Liver (tissue), 9 donors: ENCODE measurements around the gene SORCS2. TPM values are rescaled to one million over a fixed set of nuclear protein-coding genes. Genes with fewer than 3 reads are reported as not detected.

Experiments
- DNase-seq: peaks from one replicate; pipeline ENCODE4 v3.0.0-alpha.2; 2017; ENCODE audit warnings: low spot score
- H3K27ac ChIP-seq, 2 donors: one replicate each; pipeline ENCODE4 v1.7.0; 2013; ENCODE audit warnings: inconsistent platforms in 2 of 2, low read length in 2 of 2, control low read depth in 1 of 2, low read depth in 1 of 2, mild to moderate bottlenecking in 1 of 2
- H3K27me3 ChIP-seq, 4 donors: one replicate each; pipeline versions ENCODE4 v1.6.1 to v1.7.0; 2013; ENCODE audit warnings: low read length in 3 of 4, inconsistent platforms in 1 of 4, mild to moderate bottlenecking in 1 of 4, moderate library complexity in 1 of 4; ENCODE audit not compliant: control insufficient read depth in 4 of 4, insufficient read depth in 4 of 4
- H3K36me3 ChIP-seq, 4 donors: one replicate each; pipeline versions ENCODE4 v1.6.1 to v1.7.0; 2013; ENCODE audit warnings: low read length in 3 of 4, mild to moderate bottlenecking in 3 of 4, low read depth in 1 of 4, moderate library complexity in 1 of 4; ENCODE audit not compliant: control insufficient read depth in 4 of 4, insufficient read depth in 3 of 4
- H3K4me1 ChIP-seq, 4 donors: one replicate each; pipeline versions ENCODE4 v1.6.1 to v1.7.0; 2013; ENCODE audit warnings: low read length in 3 of 4, mild to moderate bottlenecking in 3 of 4, moderate library complexity in 1 of 4; ENCODE audit not compliant: control insufficient read depth in 4 of 4, insufficient read depth in 4 of 4
- H3K4me3 ChIP-seq, 3 donors: one replicate each; pipeline versions ENCODE4 v1.6.1 to v1.7.0; 2013; ENCODE audit warnings: low read length in 3 of 3, control low read depth in 1 of 3, low read depth in 1 of 3, mild to moderate bottlenecking in 1 of 3
- H3K9ac ChIP-seq, 2 donors: one replicate each; pipeline ENCODE4 v1.7.0; 2013; ENCODE audit warnings: low read length in 2 of 2, mild to moderate bottlenecking in 2 of 2, moderate library complexity in 2 of 2, control low read depth in 1 of 2, low read depth in 1 of 2
- H3K9me3 ChIP-seq, 4 donors: one replicate each; pipeline versions ENCODE4 v1.6.1 to v1.7.0; 2013; ENCODE audit warnings: low read length in 3 of 4; ENCODE audit not compliant: control insufficient read depth in 4 of 4
- ATF3 ChIP-seq: IDR thresholded peaks from 2 replicates; pipeline ENCODE4 v1.6.1; 2016; ENCODE audit warnings: antibody characterized with exemption
- FOXA1 ChIP-seq: IDR thresholded peaks from 2 replicates; pipeline ENCODE4 v1.6.1; 2016; ENCODE audit warnings: antibody characterized with exemption
- FOXA2 ChIP-seq: IDR thresholded peaks from 2 replicates; pipeline ENCODE4 v1.6.1; 2016; ENCODE audit warnings: antibody characterized with exemption
- GABPA ChIP-seq, 2 donors: IDR thresholded peaks in 1 of 2; conservative IDR thresholded peaks in 1 of 2; 2 replicates each; pipeline ENCODE4 v1.6.1; 2016; ENCODE audit warnings: antibody characterized with exemption in 2 of 2, mild to moderate bottlenecking in 1 of 2, moderate library complexity in 1 of 2
- HNF4G ChIP-seq: IDR thresholded peaks from 2 replicates; pipeline ENCODE4 v1.6.1; 2016; ENCODE audit warnings: antibody characterized with exemption
- JUND ChIP-seq, 2 donors: IDR thresholded peaks; 2 replicates each; pipeline ENCODE4 v1.6.1; 2016; ENCODE audit warnings: antibody characterized with exemption in 2 of 2
- MAX ChIP-seq: IDR thresholded peaks from 2 replicates; pipeline ENCODE4 v1.6.1; 2016; ENCODE audit warnings: antibody characterized with exemption
- NR2F2 ChIP-seq: IDR thresholded peaks from 2 replicates; pipeline ENCODE4 v1.6.1; 2016; ENCODE audit warnings: antibody characterized with exemption
- REST ChIP-seq: IDR thresholded peaks from 2 replicates; pipeline ENCODE4 v1.6.1; 2016; ENCODE audit warnings: antibody characterized with exemption, mild to moderate bottlenecking
- RXRA ChIP-seq, 2 donors: IDR thresholded peaks; 2 replicates each; pipeline ENCODE4 v1.6.1; 2017 to 2018; ENCODE audit warnings: antibody characterized with exemption in 2 of 2, mild to moderate bottlenecking in 1 of 2
- SP1 ChIP-seq: IDR thresholded peaks from 2 replicates; pipeline ENCODE4 v1.6.1; 2018; ENCODE audit warnings: antibody characterized with exemption, mild to moderate bottlenecking
- TAF1 ChIP-seq: conservative IDR thresholded peaks from 2 replicates; pipeline ENCODE4 v1.6.1; 2016; ENCODE audit warnings: antibody characterized with exemption, mild to moderate bottlenecking
- YY1 ChIP-seq: IDR thresholded peaks from 2 replicates; pipeline ENCODE4 v1.6.1; 2016; ENCODE audit warnings: antibody characterized with exemption, mild to moderate bottlenecking
- ZBTB33 ChIP-seq: IDR thresholded peaks from 2 replicates; pipeline ENCODE4 v1.6.1; 2016; ENCODE audit warnings: antibody characterized with exemption
- WGBS: extraction: QIAGEN DNeasy Blood & Tissue Kit; methylation state at CpG from one replicate; pipeline ENCODE4 v1.1.7; 2013; 5-methylcytosine and 5-hydroxymethylcytosine counted together
- polyA plus RNA-seq, 2 donors: library from polyadenylated mRNA; stranded (reverse) in 1 of 2; unstranded in 1 of 2; fragments of 200-250 nt in 1 of 2; fragments of >200 nt in 1 of 2; fragmentation: Nextera tagmentation in 1 of 2; extraction: Ambion mirVana in 1 of 2; gene quantifications; one replicate each; pipeline versions ENCODE4 v1.2.1 to v1.2.3, GENCODE V29; 2013 to 2015
- total RNA-seq, 2 donors: library from RNA; depleted of rRNA; stranded (reverse); fragments of >200 nt; gene quantifications; one replicate each; pipeline ENCODE4 v1.2.3, GENCODE V29; 2014
- donor health status: healthy.
- donor health status: healthy.
- donor health status: healthy.
- donor health status: healthy.
- donor health status: healthy.

Gene SORCS2
- total and polyA plus RNA-seq, 4 donors: 0.10 to 1.4 (median 0.92) TPM

- Histone ChIP-seq H3K9me3 (no peaks in the 10 kb centered on the region), H3K9ac (no peak overlapping the region), H3K36me3 (no peaks in the 10 kb centered on the region), H3K27me3 (no peaks in the 10 kb centered on the region), H3K4me1 (peaks cover 0 to 5% (median 0%) of the 10 kb centered on the region in 4 donors), H3K4me3 (no peak overlapping the region), H3K27ac (no peak overlapping the region)
- no peak for DNase-seq
- TF ChIP-seq REST (no peak), SP1 (no peak), RXRA (IDR thresholded peaks at IDR 0.05) (no peak), MAX (no peak), ZBTB33 (no peak), HNF4G (no peak), TAF1 (no peak), GABPA (IDR thresholded peaks at IDR 0.05 in 1 of 2, conservative IDR thresholded peaks at IDR 0.05 in 1 of 2) (no peak), NR2F2 (no peak)
- 83% methylated on average over 13 of the region's 13 CpGs for WGBS
Observed at GRCh38 chr4:7275490-7276154, 83.3 kb downstream of the SORCS2 start.

- no peak overlapping the region for H3K27ac ChIP-seq
- H3K9ac ChIP-seq: no peak overlapping the region
- WGBS: 85% methylated on average over 11 of the region's 11 CpGs
- H3K4me3 ChIP-seq: no peak overlapping the region
- no peaks in the 10 kb centered on the region for H3K9me3 ChIP-seq
- H3K27me3 ChIP-seq: no peaks in the 10 kb centered on the region
- H3K36me3 ChIP-seq: no peaks in the 10 kb centered on the region
- TF ChIP-seq FOXA2: no peak
- TF ChIP-seq FOXA1: no peak
- TF ChIP-seq RXRA (IDR thresholded peaks at IDR 0.05): no peak
- no peak for TF ChIP-seq YY1
- no peak for TF ChIP-seq JUND (IDR thresholded peaks at IDR 0.05)
- TF ChIP-seq NR2F2: no peak
- TF ChIP-seq REST: no peak
- no peak for TF ChIP-seq SP1
- no peak for TF ChIP-seq GABPA (IDR thresholded peaks at IDR 0.05 in 1 of 2, conservative IDR thresholded peaks at IDR 0.05 in 1 of 2)
- no peak for TF ChIP-seq ATF3
- no peak for DNase-seq
- peaks cover 0 to 5% (median 0%) of the 10 kb centered on the region in 4 donors for H3K4me1 ChIP-seq
Observed at GRCh38 chr4:7276515-7276914, 84.2 kb downstream of the SORCS2 start.
